GM21526 (cell line): ENCODE data around the gene DCXR.

Source experiments
- ATAC-seq: cut with Tn5 transposase; IDR thresholded peaks from one replicate; pipeline ENCODE4 v1.9.1; 2021; ENCODE audit warnings: moderate library complexity; ENCODE audit not compliant: unreplicated experiment, low FRiP score

Gene DCXR

GRCh38 chr17:82014971-82015310, 22.6 kb downstream of the DCXR start:
- no peak for ATAC-seq

- no peak for ATAC-seq
Measured at GRCh38 chr17:82014432-82014831, 23.1 kb downstream of the DCXR start.

- no peak for ATAC-seq
Measured at GRCh38 chr17:82013772-82014321, 23.6 kb downstream of the DCXR start.

GRCh38 chr17:82013341-82013740, 24.2 kb downstream of the DCXR start:
- no peak for ATAC-seq

- ATAC-seq = no peak
Measured at GRCh38 chr17:82012640-82013295, 24.7 kb downstream of the DCXR start.

- ATAC-seq = no peak
Measured at GRCh38 chr17:82012261-82012639, 25.2 kb downstream of the DCXR start.

GRCh38 chr17:82011617-82012187, 25.8 kb downstream of the DCXR start:
- ATAC-seq = no peak

GRCh38 chr17:82010575-82011525, 26.6 kb downstream of the DCXR start:
- ATAC-seq = no peak

- no peak for ATAC-seq
Measured at GRCh38 chr17:82009413-82009812, 28.1 kb downstream of the DCXR start.

- no peak for ATAC-seq
Measured at GRCh38 chr17:82008941-82009405, 28.5 kb downstream of the DCXR start.

- ATAC-seq = no peak
Measured at GRCh38 chr17:82008258-82008940, 29.1 kb downstream of the DCXR start.

GRCh38 chr17:82007495-82008257, 29.8 kb downstream of the DCXR start:
- ATAC-seq = no peak

- ATAC-seq = no peak
Measured at GRCh38 chr17:82007228-82007494, 30.3 kb downstream of the DCXR start.

GRCh38 chr17:82006468-82007227, 30.8 kb downstream of the DCXR start:
- ATAC-seq = no peak

GRCh38 chr17:82005701-82006348, 31.7 kb downstream of the DCXR start:
- no peak for ATAC-seq

- no peak for ATAC-seq
Measured at GRCh38 chr17:82004517-82005455, 32.7 kb downstream of the DCXR start.

GRCh38 chr17:82003411-82004381, 33.8 kb downstream of the DCXR start:
- no peak for ATAC-seq
